HG03575 (cell line): Measurements from ENCODE around the gene CA10.

Experiments
- ATAC-seq: cut with Tn5 transposase; IDR thresholded peaks from one replicate; pipeline ENCODE4 v1.9.1; 2021; ENCODE audit not compliant: unreplicated experiment, insufficient number of reproducible peaks, low FRiP score; ENCODE audit errors: extremely low read depth

CA10 gene

GRCh38 chr17:52148288-52148968 lies 10.1 kb downstream of the CA10 start:
- ATAC-seq = no peak

GRCh38 chr17:52147872-52148271 lies 10.6 kb downstream of the CA10 start:
- ATAC-seq = no peak

- no peak for ATAC-seq
Measured at GRCh38 chr17:52147431-52147830, 11.1 kb downstream of the CA10 start.

- no peak for ATAC-seq
Measured at GRCh38 chr17:52145476-52145875, 13.0 kb downstream of the CA10 start.

- no peak for ATAC-seq
Measured at GRCh38 chr17:52143542-52143941, 15.0 kb downstream of the CA10 start.

- ATAC-seq = no peak
Measured at GRCh38 chr17:52140601-52141000, 17.9 kb downstream of the CA10 start.

GRCh38 chr17:52138752-52139151 lies 19.8 kb downstream of the CA10 start:
- ATAC-seq = no peak

- ATAC-seq = no peak
Measured at GRCh38 chr17:52138350-52138749, 20.2 kb downstream of the CA10 start.

GRCh38 chr17:52136166-52136565 lies 22.3 kb downstream of the CA10 start:
- no peak for ATAC-seq

- ATAC-seq = no peak
Measured at GRCh38 chr17:52134641-52135040, 23.9 kb downstream of the CA10 start.

GRCh38 chr17:52128721-52129120 lies 29.8 kb downstream of the CA10 start:
- no peak for ATAC-seq

GRCh38 chr17:52124993-52125392 lies 33.5 kb downstream of the CA10 start:
- ATAC-seq = no peak

GRCh38 chr17:52124561-52124960 lies 34.0 kb downstream of the CA10 start:
- no peak for ATAC-seq

- ATAC-seq = no peak
Measured at GRCh38 chr17:52120465-52120864, 38.0 kb downstream of the CA10 start.

- ATAC-seq = no peak
Measured at GRCh38 chr17:52110923-52111581, 47.5 kb downstream of the CA10 start.

- no peak for ATAC-seq
Measured at GRCh38 chr17:52106638-52107261, 51.8 kb downstream of the CA10 start.

- no peak for ATAC-seq
Measured at GRCh38 chr17:52106072-52106471, 52.4 kb downstream of the CA10 start.

GRCh38 chr17:52105591-52105990 lies 52.9 kb downstream of the CA10 start:
- no peak for ATAC-seq

- no peak for ATAC-seq
Measured at GRCh38 chr17:52096056-52096455, 62.5 kb downstream of the CA10 start.

GRCh38 chr17:52084176-52084575 lies 74.3 kb downstream of the CA10 start:
- no peak for ATAC-seq
